ENCODE data around the gene LRRC3B.

- TF ChIP-seq EZH2phosphoT487 (IDR thresholded peaks at IDR 0.05; ENCODE audit: insufficient read depth, low read depth): no peak
- no peak for TF ChIP-seq EZH2 (IDR thresholded peaks at IDR 0.05; ENCODE audit: insufficient read depth, poor library complexity, severe bottlenecking)
Measured at GRCh38 chr3:26621176-26621575, 1.4 kb upstream of the LRRC3B start.
